ENCODE measurements around the gene NLGN4X.

NLGN4X gene

GRCh38 chrX:5857232-5857631 lies 371.4 kb downstream of the NLGN4X start:
- H3K36me3 ChIP-seq, result no peaks in the 10 kb centered on the region; the same call in 1 of the 2 replicates
- H3K9me3 ChIP-seq (ENCODE audit: severe bottlenecking), result no peaks in the 10 kb centered on the region
- no peak for DNase-seq
- no peak for TF ChIP-seq CTCF (IDR thresholded peaks at IDR 0.05; ENCODE audit: low read depth, low read length)
- H3K27ac ChIP-seq, result no peak overlapping the region
- H3K27me3 ChIP-seq (ENCODE audit: insufficient read depth, low read depth, severe bottlenecking), result peaks cover 44% of the 10 kb centered on the region
- H3K4me3 ChIP-seq (ENCODE audit: low read depth, low read length), result no peak overlapping the region

GRCh38 chrX:5852941-5853340 lies 375.7 kb downstream of the NLGN4X start:
- H3K27me3 ChIP-seq (ENCODE audit: insufficient read depth, low read depth, severe bottlenecking), result peaks cover 33% of the 10 kb centered on the region
- H3K4me3 ChIP-seq (ENCODE audit: low read depth, low read length), result no peak overlapping the region
- DNase-seq, result no peak
- H3K36me3 ChIP-seq, result no peaks in the 10 kb centered on the region
- no peak overlapping the region for H3K27ac ChIP-seq
- H3K9me3 ChIP-seq (ENCODE audit: severe bottlenecking), result no peaks in the 10 kb centered on the region
- no peak for TF ChIP-seq CTCF (IDR thresholded peaks at IDR 0.05; ENCODE audit: low read depth, low read length)

GRCh38 chrX:5842601-5843000 lies 386.1 kb downstream of the NLGN4X start:
- H3K27me3 ChIP-seq (ENCODE audit: insufficient read depth, low read depth, severe bottlenecking), result peaks cover 37% of the 10 kb centered on the region
- no peak for DNase-seq
- no peak overlapping the region for H3K4me3 ChIP-seq (ENCODE audit: low read depth, low read length)
- no peak overlapping the region for H3K27ac ChIP-seq
- no peak for TF ChIP-seq CTCF (IDR thresholded peaks at IDR 0.05; ENCODE audit: low read depth, low read length)
- H3K9me3 ChIP-seq (ENCODE audit: severe bottlenecking), result no peaks in the 10 kb centered on the region
- no peaks in the 10 kb centered on the region for H3K36me3 ChIP-seq

Data from WERI-Rb-1 (cell line).